H1 (cell line): ENCODE measurements around the gene TRAF3IP1. TPM values are rescaled to one million over a fixed set of nuclear protein-coding genes. Genes with fewer than 3 reads are reported as not detected.

ENCODE experiments used
- ASH2L ChIP-seq: fragments of 200-600, 300-600 bp; sonication (generic); IDR thresholded peaks from one replicate; pipeline ENCODE4 v1.7.1; 2017; ENCODE audit warnings: low read length
- BACH1 ChIP-seq: IDR thresholded peaks from 2 replicates; pipeline ENCODE4 v1.6.1; 2012; ENCODE audit warnings: low read length, improper control_type of control experiment
- BCL11A ChIP-seq, 2 experiments: IDR thresholded peaks; one replicate each; pipeline ENCODE4 v1.6.1; 2011; ENCODE audit warnings: low read depth in 2 of 2, low read length in 2 of 2, mild to moderate bottlenecking in 2 of 2
- CBX5 ChIP-seq: fragments of 300-800, 300-1000 bp; sonication (generic); IDR thresholded peaks from 2 replicates; pipeline ENCODE4 v1.7.1; 2016; ENCODE audit warnings: antibody characterized with exemption, low read length, low read depth
- CEBPB ChIP-seq: IDR thresholded peaks from 2 replicates; pipeline ENCODE4 v1.6.1; 2012; ENCODE audit warnings: low read depth, low read length
- CREB1 ChIP-seq: IDR thresholded peaks from 2 replicates; pipeline ENCODE4 v1.6.1; 2012; ENCODE audit warnings: inconsistent platforms
- CTBP2 ChIP-seq: IDR thresholded peaks from 2 replicates; pipeline ENCODE4 v1.7.0; 2011; ENCODE audit warnings: borderline replicate concordance, mild to moderate bottlenecking, moderate library complexity, mixed read lengths, low read length; ENCODE audit not compliant: insufficient read depth, insufficient read length
- FOSL1 ChIP-seq: IDR thresholded peaks from 2 replicates; pipeline ENCODE4 v1.6.1; 2011; ENCODE audit warnings: mild to moderate bottlenecking, low read depth, low read length, moderate library complexity; ENCODE audit not compliant: insufficient read depth
- HDAC2 ChIP-seq, 2 experiments: fragments of 300-600 bp in 1 of 2; sonication (generic) in 1 of 2; IDR thresholded peaks; 2 replicates each; pipeline ENCODE4 v1.6.1; 2011 to 2012; ENCODE audit warnings: low read depth in 2 of 2, low read length in 2 of 2, mild to moderate bottlenecking in 2 of 2, moderate library complexity in 2 of 2, borderline replicate concordance in 1 of 2, inconsistent platforms in 1 of 2
- KDM4A ChIP-seq: IDR thresholded peaks from one replicate; pipeline ENCODE4 v1.7.1; 2012; ENCODE audit warnings: low read depth, mild to moderate bottlenecking, moderate library complexity, low read length, inconsistent platforms; ENCODE audit not compliant: severe bottlenecking
- MAX ChIP-seq: IDR thresholded peaks from 2 replicates; pipeline ENCODE4 v1.6.1; 2012; ENCODE audit warnings: inconsistent platforms
- POLR2A ChIP-seq, 2 experiments: IDR thresholded peaks; 1 replicate in 1 of 2; 2 replicates in 1 of 2; pipeline ENCODE4 v1.6.1; 2011; ENCODE audit warnings: low read depth in 2 of 2, low read length in 2 of 2, mild to moderate bottlenecking in 2 of 2; ENCODE audit errors: control extremely low read depth in 1 of 2
- POLR2AphosphoS5 ChIP-seq: IDR thresholded peaks from 2 replicates; pipeline ENCODE4 v1.6.1; 2011; ENCODE audit warnings: low read depth, low read length
- RBBP5 ChIP-seq: IDR thresholded peaks from 2 replicates; pipeline ENCODE4 v1.7.1; 2012; ENCODE audit warnings: low read depth, mild to moderate bottlenecking, inconsistent platforms, low read length, moderate library complexity, borderline replicate concordance
- SIN3A ChIP-seq, 2 experiments: IDR thresholded peaks in 1 of 2; conservative IDR thresholded peaks in 1 of 2; 2 replicates each; pipeline ENCODE4 v1.6.1; 2011 to 2012; ENCODE audit warnings: low read length in 2 of 2, improper control_type of control experiment in 1 of 2, low read depth in 1 of 2, mild to moderate bottlenecking in 1 of 2
- SP1 ChIP-seq: IDR thresholded peaks from 2 replicates; pipeline ENCODE4 v1.6.1; 2011; ENCODE audit warnings: low read depth, low read length
- SP2 ChIP-seq: IDR thresholded peaks from 2 replicates; pipeline ENCODE4 v1.6.1; 2012; ENCODE audit warnings: mild to moderate bottlenecking, low read length, inconsistent platforms
- SRF ChIP-seq: IDR thresholded peaks from 2 replicates; pipeline ENCODE4 v1.6.1; 2011; ENCODE audit warnings: mild to moderate bottlenecking, low read depth, low read length, moderate library complexity
- SUZ12 ChIP-seq: fragments of 200-600 bp; sonication (generic); IDR thresholded peaks from 2 replicates; pipeline ENCODE4 v1.6.1; 2012; ENCODE audit warnings: mild to moderate bottlenecking, inconsistent platforms, low read length, moderate library complexity, mixed read lengths
- TAF7 ChIP-seq: optimal IDR thresholded peaks from 2 replicates; pipeline ENCODE3; 2011; ENCODE audit warnings: low read depth, mild to moderate bottlenecking, inconsistent platforms, low read length, moderate library complexity, borderline replicate concordance
- TBP ChIP-seq: IDR thresholded peaks from 2 replicates; pipeline ENCODE4 v1.6.1; 2011; ENCODE audit warnings: low read depth, low read length, improper control_type of control experiment
- TCF12 ChIP-seq: IDR thresholded peaks from 2 replicates; pipeline ENCODE4 v1.6.1; 2011; ENCODE audit warnings: low read depth, mild to moderate bottlenecking, low read length
- USF2 ChIP-seq: IDR thresholded peaks from 2 replicates; pipeline ENCODE4 v1.6.1; 2011; ENCODE audit warnings: low read length, improper control_type of control experiment
- YY1 ChIP-seq: IDR thresholded peaks from 2 replicates; pipeline ENCODE4 v1.6.1; 2011; ENCODE audit warnings: low read depth, mild to moderate bottlenecking, low read length
- ZNF274 ChIP-seq: IDR thresholded peaks from 2 replicates; pipeline ENCODE4 v1.7.0; 2012; ENCODE audit warnings: low read length, borderline replicate concordance; ENCODE audit errors: extremely low read depth
- polyA plus RNA-seq, 7 experiments: library from polyadenylated mRNA; depleted of rRNA in 3 of 7; stranded (reverse) in 5 of 7; unstranded in 2 of 7; fragments of >200 nt in 5 of 7; fragments of 200-250 nt in 2 of 7; gene quantifications; 1 replicate in 5 of 7; 2 replicates in 1 of 7; 4 replicates in 1 of 7; pipeline versions ENCODE4 v1.2.1 to v1.2.3, GENCODE V29; 2011 to 2013; ENCODE audit warnings: missing spikeins in 2 of 7, mixed read lengths in 2 of 7
- total RNA-seq: library from RNA; stranded (reverse); fragmentation: NEBNext Ultra II Directional; extraction: Animal tissue kit (Norgen Biotek cat#: 25700); gene quantifications from 2 replicates; pipeline ENCODE4 v1.2.1, GENCODE V29; 2021

The TRAF3IP1 gene
- total and polyA plus RNA-seq, 2 of the 8 experiments (the other 6 are each of a cell fraction or from before 2014, with no cell fraction given): 2.3 to 17.5 TPM

DNA sequence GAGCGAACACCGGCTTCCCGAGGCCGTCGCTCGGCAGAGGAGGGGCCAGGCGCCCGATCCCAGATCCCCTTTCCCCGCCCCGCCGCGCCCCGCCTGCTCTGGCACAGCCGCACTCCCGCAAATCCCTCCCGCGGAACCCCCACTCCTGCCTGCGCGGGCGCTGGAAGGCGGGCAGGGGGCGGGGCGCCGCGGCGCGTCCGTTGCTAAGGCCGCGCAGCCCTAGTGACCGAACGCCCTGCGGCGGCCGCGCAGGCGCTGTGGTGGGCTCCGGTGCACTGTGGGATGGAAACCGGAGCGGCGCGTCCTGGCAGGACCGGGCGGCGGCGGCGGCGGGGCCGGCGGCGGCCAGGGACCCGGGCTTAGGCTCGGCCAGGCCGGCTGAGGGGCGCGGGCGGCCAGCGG lies at the start of gene TRAF3IP1 (continued):
- TF ChIP-seq FOSL1: no peak
- no peak for TF ChIP-seq CEBPB
- TF ChIP-seq CBX5: no peak
- no peak for TF ChIP-seq YY1
- TF ChIP-seq KDM4A: no peak
- no peak for TF ChIP-seq ASH2L
- no peak for TF ChIP-seq MAX
- peak; percentile 55; the same call in 1 of the 2 replicates for TF ChIP-seq BACH1
- no peak for TF ChIP-seq SP2
- TF ChIP-seq ZNF274: no peak
- TF ChIP-seq CREB1: no peak
- peak in 1 of 2 experiments; percentile 64; a peak in 1 of 4 replicates for TF ChIP-seq HDAC2 (IDR thresholded peaks at IDR 0.05; ENCODE audit: borderline replicate concordance in 1 of 2, low read depth in 2 of 2, low read length in 2 of 2)
- TF ChIP-seq BCL11A (IDR thresholded peaks at IDR 0.05; ENCODE audit: low read depth in 2 of 2, low read length in 2 of 2): no peak
- peak; percentile 22 to 93; a peak in 1 of 4 replicates for TF ChIP-seq SIN3A (conservative IDR thresholded peaks at IDR 0.05 in 1 of 2, IDR thresholded peaks at IDR 0.05 in 1 of 2; ENCODE audit: low read depth in 1 of 2, low read length in 2 of 2)
- TF ChIP-seq POLR2AphosphoS5: no peak
- TF ChIP-seq USF2: no peak
- TF ChIP-seq TCF12: no peak
- TF ChIP-seq SRF: no peak
- TF ChIP-seq TBP: no peak
- TF ChIP-seq POLR2A (IDR thresholded peaks at IDR 0.05; ENCODE audit: control extremely low read depth in 1 of 2, low read depth in 2 of 2, low read length in 2 of 2): no peak
- no peak for TF ChIP-seq CTBP2
- no peak for TF ChIP-seq TAF7
- no peak for TF ChIP-seq SUZ12
- TF ChIP-seq SP1: no peak
- TF ChIP-seq RBBP5: no peak
